ENCODE data around the gene PCSK5. TPM values are rescaled to one million over a fixed set of nuclear protein-coding genes. Genes with fewer than 3 reads are reported as not detected.
A peak's percentile ranks its signal among the peaks of the same experiment; 100 is the strongest.

PCSK5 gene
- total and polyA plus RNA-seq, 2 of the 8 experiments (the other 6 are each of a cell fraction or from before 2014, with no cell fraction given), result 5.5 to 10.7 TPM

GRCh38 chr9:76038431-76038830 is 148.0 kb downstream of the PCSK5 start:
- no peak overlapping the region for H4K91ac ChIP-seq (replicated peaks; ENCODE audit: insufficient read length, low read length)
- H3K27ac ChIP-seq (ENCODE audit: low read depth, low read length), result peak overlapping the region; percentile 40; the same call in 1 of the 2 replicates
- H3K79me1 ChIP-seq (ENCODE audit: low read depth, low read length), result no peaks in the 10 kb centered on the region
- no peak overlapping the region for H2BK15ac ChIP-seq (ENCODE audit: low read length)
- peaks cover 0 to 8% (median 7%) of the 10 kb centered on the region in 4 experiments; a peak in 3 of 7 replicates for H3K4me1 ChIP-seq (replicated peaks in 1 of 4; ENCODE audit: control insufficient read depth in 3 of 4, insufficient read depth in 4 of 4, low read length in 3 of 4)
- no peaks in the 10 kb centered on the region for H4K20me1 ChIP-seq (replicated peaks in 1 of 2; ENCODE audit: control insufficient read depth in 1 of 2, insufficient read depth in 2 of 2, low read length in 2 of 2)
- ChIA-PET CTCF (ENCODE audit: partially characterized antibody) (no interaction called here), POLR2A (ENCODE audit: partially characterized antibody) (no interaction called here)
- H3K14ac ChIP-seq (ENCODE audit: insufficient read length), result no peak overlapping the region
- no peak overlapping the region for H2BK20ac ChIP-seq (ENCODE audit: low read length)
- no peak for DNase-seq (ENCODE audit: low read depth in 1 of 2, low spot score in 2 of 2)
- H2BK120ac ChIP-seq (replicated peaks; ENCODE audit: low read depth, low read length), result no peak overlapping the region
- no peaks in the 10 kb centered on the region for H3K23me2 ChIP-seq (ENCODE audit: low read depth, low read length)
- H2AFZ ChIP-seq (ENCODE audit: low read length), result no peak overlapping the region
- no peak overlapping the region for H4K8ac ChIP-seq (ENCODE audit: extremely low read depth, insufficient read depth, low read length)
- no peak overlapping the region for H2BK12ac ChIP-seq (ENCODE audit: low read depth, low read length)
- H3K18ac ChIP-seq (ENCODE audit: extremely low read depth, low read length), result no peak overlapping the region
- TF ChIP-seq SIX5 (IDR thresholded peaks at IDR 0.05; ENCODE audit: low read depth, low read length), result no peak
- no peak for TF ChIP-seq CBX5 (IDR thresholded peaks at IDR 0.05; ENCODE audit: low read depth, low read length)
- no peak for TF ChIP-seq ATF3 (IDR thresholded peaks at IDR 0.05; ENCODE audit: insufficient read depth, low read depth, low read length)
- no peaks in the 10 kb centered on the region for H3K36me3 ChIP-seq (ENCODE audit: control insufficient read depth in 2 of 4, insufficient read depth in 4 of 4, low read length in 3 of 4)
- H3K9me3 ChIP-seq (ENCODE audit: insufficient read depth in 2 of 2, low read depth in 1 of 2, low read length in 1 of 2), result no peaks in the 10 kb centered on the region
- H4K5ac ChIP-seq (ENCODE audit: insufficient read length, low read depth, low read length), result no peak overlapping the region
- no peak overlapping the region for H3K9ac ChIP-seq (replicated peaks in 1 of 4; ENCODE audit: extremely low read depth in 1 of 4, low read depth in 3 of 4, low read length in 3 of 4)
- WGBS, 2 experiments (ENCODE audit: extremely low coverage in 1 of 2, insufficient coverage in 1 of 2, insufficient read length in 1 of 2, insufficient replicate concordance in 2 of 2, low coverage in 1 of 2, low lambda C conversion rate in 2 of 2, missing lambda C conversion rate in 1 of 2), result 75% methylated on average over 2 of the region's 2 CpGs; no CpG with 5 or more reads in 1 of the 2 experiments
- no peak overlapping the region for H2AK5ac ChIP-seq (ENCODE audit: low read depth, low read length)
- H3K4me3 ChIP-seq (ENCODE audit: extremely low read depth in 1 of 4, insufficient read depth in 2 of 4, low read depth in 3 of 4, low read length in 4 of 4), result no peak overlapping the region
- H3K79me2 ChIP-seq (ENCODE audit: control insufficient read depth in 1 of 2, insufficient read depth in 2 of 2, low read length in 2 of 2), result no peaks in the 10 kb centered on the region
- H3K4me2 ChIP-seq (ENCODE audit: insufficient read depth in 1 of 2, low read depth in 2 of 2, low read length in 2 of 2), result no peak overlapping the region
- peak; percentile 39 for FAIRE-seq
- H3K56ac ChIP-seq (replicated peaks; ENCODE audit: insufficient read length, low read depth, low read length), result no peak overlapping the region
- H3K27me3 ChIP-seq (replicated peaks in 1 of 4; ENCODE audit: control insufficient read depth in 3 of 4, extremely low read depth in 1 of 4, insufficient read depth in 3 of 4, low read length in 3 of 4), result no peaks in the 10 kb centered on the region
- no peak overlapping the region for H3K4ac ChIP-seq (replicated peaks; ENCODE audit: insufficient read length, low read depth, low read length)
- H2BK5ac ChIP-seq (ENCODE audit: low read depth, low read length), result no peak overlapping the region
- H3K23ac ChIP-seq (ENCODE audit: insufficient read length), result no peak overlapping the region
